Peyer's patch (tissue), 4 donors: ENCODE measurements around the gene CBX4. TPM values are rescaled to one million over a fixed set of nuclear protein-coding genes. Genes with fewer than 3 reads are reported as not detected.

ENCODE experiments used
- DNase-seq, 3 donors: peaks; one replicate each; pipeline ENCODE4 v3.0.0-alpha.2; 2017 to 2019
- H3K27ac ChIP-seq, 4 donors: fragments of 200-600 bp; sonication (generic); one replicate each; pipeline ENCODE4 v1.5.1; 2016 to 2019
- H3K27me3 ChIP-seq, 2 donors: fragments of 200-600 bp; sonication (generic); one replicate each; pipeline ENCODE4 v1.5.1; 2019
- H3K36me3 ChIP-seq, 3 donors: fragments of 200-600 bp; sonication (generic); one replicate each; pipeline ENCODE4 v1.5.1; 2016 to 2019
- H3K4me1 ChIP-seq, 4 donors: fragments of 200-600 bp; sonication (generic); one replicate each; pipeline ENCODE4 v1.5.1; 2016 to 2019
- H3K4me3 ChIP-seq, 4 donors: fragments of 200-600 bp; sonication (generic); 1 replicate in 3 of 4; 2 replicates in 1 of 4; pipeline ENCODE4 v1.5.1; 2016 to 2019; ENCODE audit warnings: mild to moderate bottlenecking in 1 of 4
- H3K9me3 ChIP-seq, 4 donors: fragments of 200-600 bp; sonication (generic); one replicate each; pipeline ENCODE4 v1.5.1; 2016 to 2019; ENCODE audit warnings: mild to moderate bottlenecking in 1 of 4
- CTCF ChIP-seq, 6 experiments: fragments of 450-650 bp in 4 of 6; fragments of 200-600 bp in 2 of 6; sonication (generic) in 1 of 6; IDR thresholded peaks; one replicate each; pipeline ENCODE4 v1.5.1; 2017 to 2019; ENCODE audit warnings: antibody characterized with exemption in 6 of 6, mild to moderate bottlenecking in 3 of 6, moderate library complexity in 1 of 6
- POLR2A ChIP-seq, 2 donors: fragments of 450-650 bp; IDR thresholded peaks; one replicate each; pipeline ENCODE4 v1.5.1; 2017; ENCODE audit warnings: antibody characterized with exemption in 2 of 2, mild to moderate bottlenecking in 2 of 2, moderate library complexity in 2 of 2
- total RNA-seq, 4 donors: library from RNA; depleted of rRNA; stranded (reverse); fragments of >200 nt; gene quantifications; one replicate each; pipeline ENCODE4 v1.1.0, GENCODE V29; 2016

Gene CBX4
- total RNA-seq, 4 donors from 2014 or later = 4.9 to 19.0 (median 12.3) TPM

DNA sequence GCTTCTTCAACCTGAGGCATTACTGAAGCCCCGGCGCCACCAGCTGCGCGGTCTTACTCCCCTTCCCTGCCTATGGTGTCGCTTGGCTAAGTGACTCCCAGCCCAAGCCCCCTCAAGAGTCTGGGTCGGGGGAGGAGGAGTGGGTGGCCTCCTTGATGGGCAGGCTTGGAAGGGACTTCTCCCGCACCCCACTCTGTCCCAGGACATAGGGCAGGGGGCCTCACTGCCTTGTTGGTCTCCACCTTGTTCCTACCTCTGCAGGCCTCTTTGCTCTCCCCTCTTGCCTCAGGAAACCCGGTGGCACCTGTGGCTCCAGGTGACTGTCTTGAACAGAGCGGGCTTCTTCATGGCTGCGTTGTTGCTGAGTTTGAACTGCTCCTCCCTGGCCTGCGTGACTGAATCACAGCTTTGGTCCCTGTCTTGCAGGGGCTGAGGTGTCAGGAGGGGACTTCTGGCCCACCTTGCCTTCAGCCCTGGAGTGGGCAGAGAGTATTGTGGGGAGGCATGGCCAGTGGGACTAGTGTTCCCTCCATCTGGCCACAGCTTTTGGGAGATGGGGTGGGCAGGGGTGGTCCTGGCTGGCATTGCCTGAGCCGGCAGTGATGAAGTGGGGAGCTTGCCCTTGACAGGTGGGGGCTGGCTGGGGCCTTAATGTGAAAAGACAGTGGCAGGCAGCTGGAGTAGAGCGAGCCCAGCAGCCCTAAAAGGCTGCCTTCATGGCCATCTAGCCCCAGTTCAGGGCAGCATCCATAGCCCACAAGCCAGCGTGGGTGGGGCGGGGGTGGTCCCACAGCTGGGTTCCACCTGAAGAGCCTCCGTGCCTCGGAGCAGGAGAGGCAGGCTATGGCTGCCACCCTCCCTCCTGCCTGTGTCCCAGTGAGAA lies 54.0 kb downstream of the CBX4 start:
- Histone ChIP-seq H3K4me3 (no peak overlapping the region), H3K27me3 (peaks cover 0 to 20% of the 10 kb centered on the region in 2 donors), H3K4me1 (peaks cover 0 to 9% (median 9%) of the 10 kb centered on the region in 4 donors), H3K27ac (no peak overlapping the region), H3K9me3 (no peaks in the 10 kb centered on the region), H3K36me3 (no peaks in the 10 kb centered on the region)
- TF ChIP-seq POLR2A (IDR thresholded peaks at IDR 0.05) (no peak), CTCF (IDR thresholded peaks at IDR 0.05) (no peak)
- DNase-seq = no peak

DNA sequence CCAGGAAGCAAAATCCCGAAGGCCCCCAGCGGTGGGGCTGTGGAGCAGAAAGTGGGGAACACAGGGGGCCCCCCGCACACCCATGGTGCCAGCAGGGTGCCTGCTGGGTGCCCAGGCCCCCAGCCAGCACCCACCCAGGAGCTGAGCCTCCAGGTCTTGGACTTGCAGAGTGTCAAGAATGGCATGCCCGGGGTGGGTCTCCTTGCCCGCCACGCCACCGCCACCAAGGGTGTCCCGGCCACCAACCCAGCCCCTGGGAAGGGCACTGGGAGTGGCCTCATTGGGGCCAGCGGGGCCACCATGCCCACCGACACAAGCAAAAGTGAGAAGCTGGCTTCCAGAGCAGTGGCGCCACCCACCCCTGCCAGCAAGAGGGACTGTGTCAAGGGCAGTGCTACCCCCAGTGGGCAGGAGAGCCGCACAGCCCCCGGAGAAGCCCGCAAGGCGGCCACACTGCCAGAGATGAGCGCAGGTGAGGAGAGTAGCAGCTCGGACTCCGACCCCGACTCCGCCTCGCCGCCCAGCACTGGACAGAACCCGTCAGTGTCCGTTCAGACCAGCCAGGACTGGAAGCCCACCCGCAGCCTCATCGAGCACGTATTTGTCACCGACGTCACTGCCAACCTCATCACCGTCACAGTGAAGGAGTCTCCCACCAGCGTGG lies 54.8 kb downstream of the CBX4 start:
- TF ChIP-seq POLR2A (IDR thresholded peaks at IDR 0.05) = no peak
- TF ChIP-seq CTCF (IDR thresholded peaks at IDR 0.05) = no peak
- no peak overlapping the region for H3K4me3 ChIP-seq
- H3K27ac ChIP-seq = no peak overlapping the region
- H3K4me1 ChIP-seq = peaks cover 0 to 1% (median 1%) of the 10 kb centered on the region in 4 donors
- DNase-seq = no peak
- peaks cover 0 to 13% of the 10 kb centered on the region in 2 donors for H3K27me3 ChIP-seq
- H3K36me3 ChIP-seq = no peaks in the 10 kb centered on the region
- no peaks in the 10 kb centered on the region for H3K9me3 ChIP-seq

DNA sequence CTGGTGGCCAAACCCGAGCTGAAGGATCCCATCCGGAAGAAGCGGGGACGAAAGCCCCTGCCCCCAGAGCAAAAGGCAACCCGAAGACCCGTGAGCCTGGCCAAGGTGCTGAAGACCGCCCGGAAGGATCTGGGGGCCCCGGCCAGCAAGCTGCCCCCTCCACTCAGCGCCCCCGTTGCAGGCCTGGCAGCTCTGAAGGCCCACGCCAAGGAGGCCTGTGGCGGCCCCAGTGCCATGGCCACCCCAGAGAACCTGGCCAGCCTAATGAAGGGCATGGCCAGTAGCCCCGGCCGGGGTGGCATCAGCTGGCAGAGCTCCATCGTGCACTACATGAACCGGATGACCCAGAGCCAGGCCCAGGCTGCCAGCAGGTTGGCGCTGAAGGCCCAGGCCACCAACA lies 55.3 kb downstream of the CBX4 start:
- TF ChIP-seq CTCF (IDR thresholded peaks at IDR 0.05) = no peak
- TF ChIP-seq POLR2A (IDR thresholded peaks at IDR 0.05) = no peak
- H3K4me1 ChIP-seq = peaks cover 0 to 5% (median under 1%) of the 10 kb centered on the region in 4 donors
- no peaks in the 10 kb centered on the region for H3K36me3 ChIP-seq
- H3K4me3 ChIP-seq = no peak overlapping the region
- no peak for DNase-seq
- H3K27me3 ChIP-seq = peaks cover 0 to 12% of the 10 kb centered on the region in 2 donors
- H3K9me3 ChIP-seq = no peaks in the 10 kb centered on the region
- H3K27ac ChIP-seq = no peak overlapping the region

Other genes with a start within 250 kb of the CBX4 start
- gene RBFOX3, start 228.4 kb downstream of the CBX4 start, total RNA-seq = under 1 TPM in 1 of 4 donors, not detected in 3; 0.40 TPM
- gene ENPP7, start 108.5 kb downstream of the CBX4 start, total RNA-seq = 10 to 100 TPM in 3 of 4 donors, not detected in 1; 17.2 to 27.3 (median 22.5) TPM
- gene CBX2, start 61.3 kb downstream of the CBX4 start, total RNA-seq = under 1 TPM; 0.18 to 0.85 (median 0.81) TPM
- gene CBX8, start 42.4 kb downstream of the CBX4 start, total RNA-seq = 10 to 100 TPM in 1 of 4 donors, 1 to 10 TPM in 3; 2.5 to 14.9 (median 3.5) TPM
- 10 to 100 TPM; 11.9 to 29.7 (median 22.2) TPM for gene TBC1D16, start 196.4 kb upstream of the CBX4 start, total RNA-seq
- gene CCDC40, start 197.2 kb upstream of the CBX4 start, total RNA-seq = 10 to 100 TPM in 2 of 4 donors, 1 to 10 TPM in 2; 2.8 to 54.5 (median 7.8) TPM